IMR-90 (cell line): ENCODE measurements around the gene KDF1. TPM values are rescaled to one million over a fixed set of nuclear protein-coding genes. Genes with fewer than 3 reads are reported as not detected.

Experiments used
- ATAC-seq: fragments of 200-7000 bp; cut with Tn5 transposase; 2 replicates; pipeline ENCODE4 v1.9.1; 2020; ENCODE audit warnings: low read depth, mild to moderate bottlenecking, moderate library complexity
- BruUV-seq: library from RNA; stranded (reverse); fragments of 400-500 nt; replicated peaks from 2 replicates; lab custom pipeline; 2021; lab: Mats Ljungman, UMichigan
- CTCF ChIA-PET: fragments of 300-600 bp; formaldehyde crosslinking; extraction: SDS; loops from one replicate; lab custom pipeline; 2021; ENCODE audit warnings: antibody characterized with exemption; lab: Yijun Ruan, JAX
- POLR2A ChIA-PET: fragments of 300-600 bp; sonication (Branson Sonifier 250); formaldehyde crosslinking; loops from one replicate; lab custom pipeline; 2022; ENCODE audit warnings: antibody characterized with exemption; ENCODE audit not compliant: unreplicated experiment; lab: Charles Lee
- DNase-seq: peaks from one replicate; pipeline ENCODE4 v3.0.0; 2013
- H2AFZ ChIP-seq: replicated peaks from 2 replicates; pipeline ENCODE3; 2013; ENCODE audit warnings: low read length, mild to moderate bottlenecking; ENCODE audit not compliant: poor library complexity
- H2AK5ac ChIP-seq: 2 replicates; pipeline ENCODE4 v1.6.1; 2013; ENCODE audit warnings: low read depth, low read length, inconsistent platforms
- H2AK9ac ChIP-seq: replicated peaks from 2 replicates; pipeline ENCODE3; 2013; ENCODE audit warnings: mild to moderate bottlenecking, low read depth, low read length, moderate library complexity; ENCODE audit not compliant: poor library complexity
- H2BK120ac ChIP-seq: 2 replicates; pipeline ENCODE4 v1.6.1; 2013; ENCODE audit warnings: low read depth, low read length, inconsistent platforms
- H2BK15ac ChIP-seq: 3 replicates; pipeline ENCODE4 v1.6.1; 2013; ENCODE audit warnings: low read depth, low read length, inconsistent platforms
- H2BK20ac ChIP-seq: 2 replicates; pipeline ENCODE4 v1.6.1; 2013; ENCODE audit warnings: low read depth, mild to moderate bottlenecking, inconsistent platforms, low read length, moderate library complexity
- H2BK5ac ChIP-seq: 2 replicates; pipeline ENCODE4 v1.6.1; 2013; ENCODE audit warnings: mild to moderate bottlenecking, low read depth, low read length, inconsistent platforms; ENCODE audit not compliant: poor library complexity, severe bottlenecking
- H3K14ac ChIP-seq: replicated peaks from 2 replicates; pipeline ENCODE4 v1.6.1; 2013; ENCODE audit warnings: low read depth, low read length, inconsistent platforms
- H3K18ac ChIP-seq: 2 replicates; pipeline ENCODE4 v1.6.1; 2013; ENCODE audit warnings: low read depth, low read length, control low read depth
- H3K23ac ChIP-seq: 2 replicates; pipeline ENCODE4 v1.6.1; 2013; ENCODE audit warnings: low read depth, low read length, inconsistent platforms
- H3K27ac ChIP-seq: 2 replicates; pipeline ENCODE4 v1.5.1; 2013; ENCODE audit warnings: mild to moderate bottlenecking, control low read depth, low read length; ENCODE audit not compliant: insufficient read depth
- H3K27me3 ChIP-seq: 2 replicates; pipeline ENCODE4 v1.6.1; 2013; ENCODE audit warnings: low read length; ENCODE audit not compliant: control insufficient read depth, insufficient read depth
- H3K36me3 ChIP-seq: 2 replicates; pipeline ENCODE4 v1.6.1; 2013; ENCODE audit warnings: low read length, mixed read lengths; ENCODE audit not compliant: control insufficient read depth, insufficient read depth
- H3K4ac ChIP-seq: 2 replicates; pipeline ENCODE4 v1.6.1; 2013; ENCODE audit warnings: low read depth, low read length, inconsistent platforms
- H3K4me1 ChIP-seq: 2 replicates; pipeline ENCODE4 v1.6.1; 2013; ENCODE audit warnings: low read length, mixed read lengths; ENCODE audit not compliant: control insufficient read depth, insufficient read depth
- H3K4me2 ChIP-seq: 2 replicates; pipeline ENCODE4 v1.6.1; 2013; ENCODE audit warnings: low read depth, mild to moderate bottlenecking, control low read depth, low read length, moderate library complexity
- H3K4me3 ChIP-seq: 2 replicates; pipeline ENCODE4 v1.5.1; 2013; ENCODE audit warnings: low read depth, mild to moderate bottlenecking, control low read depth, low read length, moderate library complexity; ENCODE audit not compliant: insufficient read depth
- H3K56ac ChIP-seq: 2 replicates; pipeline ENCODE4 v1.6.1; 2013; ENCODE audit warnings: low read length, inconsistent platforms; ENCODE audit not compliant: insufficient read depth; ENCODE audit errors: extremely low read depth
- H3K79me1 ChIP-seq, 2 experiments: 2 replicates each; pipeline ENCODE4 v1.6.1; 2013; ENCODE audit warnings: low read length in 2 of 2, inconsistent platforms in 1 of 2, low read depth in 1 of 2
- H3K9ac ChIP-seq: 2 replicates; pipeline ENCODE4 v1.6.1; 2013; ENCODE audit warnings: low read depth, low read length, control low read depth
- H3K9me1 ChIP-seq: 2 replicates; pipeline ENCODE4 v1.6.1; 2013; ENCODE audit warnings: low read length, inconsistent platforms; ENCODE audit not compliant: insufficient read depth
- H3K9me3 ChIP-seq: 2 replicates; pipeline ENCODE4 v1.6.1; 2013; ENCODE audit warnings: low read length; ENCODE audit not compliant: control insufficient read depth, insufficient read depth
- H4K20me1 ChIP-seq: 2 replicates; pipeline ENCODE4 v1.6.1; 2013; ENCODE audit warnings: low read length, inconsistent platforms; ENCODE audit not compliant: insufficient read depth
- H4K5ac ChIP-seq: 2 replicates; pipeline ENCODE4 v1.6.1; 2013; ENCODE audit warnings: mild to moderate bottlenecking, low read depth, low read length, control low read depth
- H4K8ac ChIP-seq, 2 experiments: 2 replicates each; pipeline ENCODE4 v1.6.1; 2013; ENCODE audit warnings: low read depth in 2 of 2, low read length in 2 of 2, control low read depth in 1 of 2, inconsistent platforms in 1 of 2
- H4K91ac ChIP-seq: 2 replicates; pipeline ENCODE4 v1.6.1; 2013; ENCODE audit warnings: low read depth, low read length, inconsistent platforms; ENCODE audit not compliant: insufficient read depth
- MAZ ChIP-seq: IDR thresholded peaks from 2 replicates; pipeline ENCODE4 v1.6.1; 2012; ENCODE audit warnings: low read depth, mild to moderate bottlenecking, low read length, improper control_type of control experiment, moderate library complexity, borderline replicate concordance
- NFE2L2 ChIP-seq: fragments of 150-350 bp; IDR thresholded peaks from 2 replicates; pipeline ENCODE4 v1.6.1; 2016; ENCODE audit warnings: low read depth, mild to moderate bottlenecking, low read length
- POLR2A ChIP-seq: IDR thresholded peaks from 2 replicates; pipeline ENCODE4 v1.6.1; 2012; ENCODE audit warnings: mild to moderate bottlenecking, low read depth, low read length
- RCOR1 ChIP-seq: IDR thresholded peaks from 2 replicates; pipeline ENCODE4 v1.6.1; 2012; ENCODE audit warnings: mild to moderate bottlenecking, low read length, improper control_type of control experiment; ENCODE audit not compliant: insufficient replicate concordance
- WGBS, 2 experiments: methylation state at CpG; one replicate each; pipeline versions ENCODE4 v1.1.5 to v1.1.7; 2013; ENCODE audit warnings: missing lambda C conversion rate in 2 of 2; ENCODE audit not compliant: insufficient read length in 1 of 2; ENCODE audit errors: extremely low coverage in 2 of 2; 5-methylcytosine and 5-hydroxymethylcytosine counted together
- dilution Hi-C: fragments of 300-500 bp; cut with HindIII; formaldehyde crosslinking; loops from one replicate; pipeline ENCODE4 v1.14.3; 2018; ENCODE audit warnings: low sequenced_read_pairs; ENCODE audit not compliant: unreplicated experiment
- in situ Hi-C: fragments of 300-500 bp; cut with MboI; formaldehyde crosslinking; loops from 3 replicates; pipeline ENCODE4 v1.14.3; 2019; ENCODE audit warnings: low sequenced_read_pairs, inconsistent platforms, mixed read lengths
- intact Hi-C: fragments of 100-400 bp; cut with micrococcal nuclease; formaldehyde crosslinking; loops from 2 replicates; pipeline ENCODE4 v1.10.0; 2022
- polyA plus RNA-seq, 3 experiments: library from polyadenylated mRNA; depleted of rRNA; stranded (reverse); fragments of >200 nt; gene quantifications; 2 replicates each; pipeline ENCODE4 v1.2.3, GENCODE V29; 2012; ENCODE audit warnings: low replicate concordance in 1 of 3
- total RNA-seq: library from RNA; depleted of rRNA; stranded (reverse); fragments of >200 nt; gene quantifications from 2 replicates; pipeline ENCODE4 v1.2.3, GENCODE V29; 2012
- TF ChIP-seq, protein P1 (sequence below): conservative IDR thresholded peaks from 2 replicates; pipeline ENCODE4 v1.5.1; 2012; ENCODE audit warnings: mild to moderate bottlenecking, low read depth, low read length, improper control_type of control experiment

Gene KDF1
- total and polyA plus RNA-seq, 2 of the 4 experiments (the other 2 are of a cell fraction), result not detected

DNA sequence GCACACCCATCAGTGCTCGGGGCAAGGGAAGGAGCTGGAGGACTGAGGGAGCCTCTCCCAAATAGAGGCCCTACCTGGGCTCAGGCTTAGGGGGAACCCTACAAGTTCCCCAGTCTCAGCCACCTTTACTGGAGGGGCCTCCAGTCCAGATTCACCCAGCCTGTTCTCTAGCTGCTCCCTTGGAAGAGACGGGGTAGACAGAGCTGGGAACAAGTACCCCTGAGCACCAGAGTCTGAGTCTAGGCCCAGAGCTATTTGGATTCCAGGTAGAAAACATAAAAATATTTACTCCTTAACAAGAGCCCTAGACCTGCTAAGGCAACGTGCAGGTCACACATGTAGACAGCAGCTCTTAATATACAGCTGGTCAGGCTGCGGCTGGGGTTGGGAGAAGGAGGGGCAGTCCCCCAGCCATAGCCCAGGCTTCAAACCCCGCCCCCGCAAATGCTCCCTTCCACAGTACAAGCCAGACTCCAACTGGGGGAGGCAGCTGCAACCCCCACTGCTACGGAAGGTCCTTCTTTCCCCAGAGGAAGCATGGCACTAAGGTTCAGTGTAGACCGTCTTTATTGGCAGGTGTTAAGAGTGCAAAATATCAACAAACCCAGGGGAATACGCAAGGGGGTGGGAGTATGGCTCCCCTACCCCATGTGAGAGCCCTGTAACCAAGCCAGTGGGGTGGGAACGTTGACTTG, 44.4 kb upstream of the KDF1 start:
- peak; percentile 68 for ATAC-seq
- dilution Hi-C loops, result no loop called here

More for the DNA sequence above, 44.4 kb upstream of the KDF1 start:
- Histone ChIP-seq H3K4me2 (0 out of 2 replicates have a peak overlapping the region, but pooled peaks have one; percentile 13), H4K8ac (peak overlapping the region; percentile 20 to 30; a peak in 1 of 4 replicates), H3K9me1 (peaks cover 39% of the 10 kb centered on the region), H2AFZ (peak overlapping the region; percentile 72), H2BK120ac (peak overlapping the region; percentile 16; the same call in 1 of the 2 replicates), H3K79me1 (peaks cover 18 to 81% of the 10 kb centered on the region in 2 experiments; a peak in 3 of 4 replicates), H3K23ac (no peak overlapping the region), H4K5ac (peak overlapping the region; percentile 19; the same call in 1 of the 2 replicates), H3K9ac (0 out of 2 replicates have a peak overlapping the region, but pooled peaks have one; percentile 18), H2BK5ac (peak overlapping the region; percentile 32), H4K91ac (peak overlapping the region; percentile 27; the same call in 1 of the 2 replicates), H2BK20ac (0 out of 2 replicates have a peak overlapping the region, but pooled peaks have one; percentile 21), H2AK5ac (peak overlapping the region; percentile 70; the same call in 1 of the 2 replicates), H3K4me1 (peaks cover 34% of the 10 kb centered on the region), H3K56ac (no peak overlapping the region), H3K14ac (peak overlapping the region; percentile 35; the same call in 1 of the 2 replicates), H3K4ac (peak overlapping the region; percentile 42), H3K4me3 (no peak overlapping the region), H3K27me3 (no peaks in the 10 kb centered on the region), H2BK15ac (peak overlapping the region; percentile 16; the same call in 1 of the 3 replicates), H4K20me1 (peaks cover 7% of the 10 kb centered on the region; the same call in 1 of the 2 replicates), H3K36me3 (peaks cover 9% of the 10 kb centered on the region), H3K9me3 (no peaks in the 10 kb centered on the region), H3K27ac (peak overlapping the region; percentile 8; the same call in 1 of the 2 replicates), H2AK9ac (peak overlapping the region; percentile 61), H3K18ac (no peak overlapping the region)
- intact Hi-C loops, result no loop called here
- peak; percentile 67 for DNase-seq
- in situ Hi-C loops, result no loop called here
- TF ChIP-seq RCOR1 (no peak), NFE2L2 (no peak), MAZ (no peak), POLR2A (no peak)
- TF ChIP-seq, protein P1, sequence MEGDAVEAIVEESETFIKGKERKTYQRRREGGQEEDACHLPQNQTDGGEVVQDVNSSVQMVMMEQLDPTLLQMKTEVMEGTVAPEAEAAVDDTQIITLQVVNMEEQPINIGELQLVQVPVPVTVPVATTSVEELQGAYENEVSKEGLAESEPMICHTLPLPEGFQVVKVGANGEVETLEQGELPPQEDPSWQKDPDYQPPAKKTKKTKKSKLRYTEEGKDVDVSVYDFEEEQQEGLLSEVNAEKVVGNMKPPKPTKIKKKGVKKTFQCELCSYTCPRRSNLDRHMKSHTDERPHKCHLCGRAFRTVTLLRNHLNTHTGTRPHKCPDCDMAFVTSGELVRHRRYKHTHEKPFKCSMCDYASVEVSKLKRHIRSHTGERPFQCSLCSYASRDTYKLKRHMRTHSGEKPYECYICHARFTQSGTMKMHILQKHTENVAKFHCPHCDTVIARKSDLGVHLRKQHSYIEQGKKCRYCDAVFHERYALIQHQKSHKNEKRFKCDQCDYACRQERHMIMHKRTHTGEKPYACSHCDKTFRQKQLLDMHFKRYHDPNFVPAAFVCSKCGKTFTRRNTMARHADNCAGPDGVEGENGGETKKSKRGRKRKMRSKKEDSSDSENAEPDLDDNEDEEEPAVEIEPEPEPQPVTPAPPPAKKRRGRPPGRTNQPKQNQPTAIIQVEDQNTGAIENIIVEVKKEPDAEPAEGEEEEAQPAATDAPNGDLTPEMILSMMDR, result no peak
- CTCF ChIA-PET, result interaction anchor here (1.3 kb wide), 1 partner anchor 38 kb away, joined by 3 read pairs; no protein-coding TSS in a partner anchor
- 20% methylated on average over 1 of the region's 10 CpGs; no CpG with 5 or more reads in 1 of the 2 experiments for WGBS, 2 experiments
- POLR2A ChIA-PET, result no interaction called here
- BruUV-seq, result no TSS peak
